Osteoblast (primary cell): Measurements from ENCODE around the gene IL12A. TPM values are rescaled to one million over a fixed set of nuclear protein-coding genes. Genes with fewer than 3 reads are reported as not detected.

ENCODE experiments used
- DNase-seq: peaks from one replicate; pipeline ENCODE4 v3.0.0; 2011; ENCODE audit warnings: low spot score, mixed read lengths; ENCODE audit not compliant: insufficient read length; ENCODE audit errors: missing footprints
- H2AFZ ChIP-seq: 2 replicates; pipeline ENCODE4 v1.6.0; 2011; ENCODE audit warnings: mild to moderate bottlenecking, low read length
- H3K27ac ChIP-seq: 2 replicates; pipeline ENCODE4 v1.5.1; 2011; ENCODE audit warnings: mild to moderate bottlenecking, low read depth, low read length, moderate library complexity
- H3K27me3 ChIP-seq: 2 replicates; pipeline ENCODE4 v1.6.0; 2012; ENCODE audit warnings: mild to moderate bottlenecking, control low read depth, inconsistent platforms, low read length, moderate library complexity; ENCODE audit not compliant: insufficient read depth
- H3K36me3 ChIP-seq: 2 replicates; pipeline ENCODE4 v1.5.1; 2011; ENCODE audit warnings: mild to moderate bottlenecking, low read length, control low read depth, moderate library complexity; ENCODE audit not compliant: insufficient read depth
- H3K4me1 ChIP-seq: 2 replicates; pipeline ENCODE4 v1.5.1; 2011; ENCODE audit warnings: mild to moderate bottlenecking, low read length, control low read depth, moderate library complexity; ENCODE audit not compliant: insufficient read depth
- H3K4me2 ChIP-seq: 2 replicates; pipeline ENCODE4 v1.6.0; 2011; ENCODE audit warnings: mild to moderate bottlenecking, low read length; ENCODE audit not compliant: insufficient read depth
- H3K4me3 ChIP-seq: fragments of 200-600 bp; sonication (generic); 3 replicates; pipeline ENCODE4 v1.5.1; 2012; ENCODE audit warnings: mild to moderate bottlenecking, low read length, inconsistent platforms; ENCODE audit not compliant: insufficient read depth
- H3K79me2 ChIP-seq: 2 replicates; pipeline ENCODE4 v1.6.0; 2012; ENCODE audit warnings: mild to moderate bottlenecking, low read length, control low read depth, inconsistent platforms; ENCODE audit not compliant: insufficient read depth
- H3K9me3 ChIP-seq: 2 replicates; pipeline ENCODE4 v1.5.1; 2011; ENCODE audit warnings: low read depth, low read length, control low read depth
- H4K20me1 ChIP-seq: 2 replicates; pipeline ENCODE4 v1.6.0; 2012; ENCODE audit warnings: mild to moderate bottlenecking, low read length, control low read depth; ENCODE audit not compliant: insufficient read depth
- CTCF ChIP-seq: IDR thresholded peaks from 2 replicates; pipeline ENCODE4 v1.5.1; 2011; ENCODE audit warnings: mild to moderate bottlenecking, low read depth, low read length, moderate library complexity; ENCODE audit errors: extremely low read depth
- total RNA-seq: library from RNA; depleted of rRNA; stranded (reverse); fragments of >200 nt; gene quantifications from 2 replicates; pipeline ENCODE4 v1.2.3, GENCODE V29; 2012

IL12A gene
- total RNA-seq, 1 donor, result 4.7 TPM

- peak overlapping the region; percentile 41 for H2AFZ ChIP-seq
- peak; percentile 77 for TF ChIP-seq CTCF
- peak; percentile 80 for DNase-seq
Measured at GRCh38 chr3:160003520-160004128, 15.0 kb downstream of the IL12A start.

GRCh38 chr3:160005004-160005403 is 16.4 kb downstream of the IL12A start:
- peaks cover 3% of the 10 kb centered on the region for H3K4me1 ChIP-seq
- no peaks in the 10 kb centered on the region for H4K20me1 ChIP-seq
- no peak overlapping the region for H3K4me3 ChIP-seq
- no peaks in the 10 kb centered on the region for H3K27me3 ChIP-seq
- no peak for TF ChIP-seq CTCF
- DNase-seq, result no peak
- H2AFZ ChIP-seq, result no peak overlapping the region
- H3K9me3 ChIP-seq, result no peaks in the 10 kb centered on the region
- H3K27ac ChIP-seq, result no peak overlapping the region
- no peaks in the 10 kb centered on the region for H3K79me2 ChIP-seq
- no peak overlapping the region for H3K4me2 ChIP-seq
- no peaks in the 10 kb centered on the region for H3K36me3 ChIP-seq

More at GRCh38 chr3:160003520-160004128, 15.0 kb downstream of the IL12A start:
- no peak overlapping the region for H3K27ac ChIP-seq
- H3K4me3 ChIP-seq, result no peak overlapping the region
- no peaks in the 10 kb centered on the region for H3K9me3 ChIP-seq
- H3K4me2 ChIP-seq, result peak overlapping the region; percentile 51
- no peaks in the 10 kb centered on the region for H3K27me3 ChIP-seq
- H3K79me2 ChIP-seq, result no peaks in the 10 kb centered on the region
- peaks cover 3% of the 10 kb centered on the region for H3K4me1 ChIP-seq
- no peaks in the 10 kb centered on the region for H4K20me1 ChIP-seq
- H3K36me3 ChIP-seq, result no peaks in the 10 kb centered on the region

GRCh38 chr3:160006282-160007163 is 17.9 kb downstream of the IL12A start:
- Histone ChIP-seq H3K4me2 (peak overlapping the region; percentile 54), H4K20me1 (no peaks in the 10 kb centered on the region), H3K27me3 (no peaks in the 10 kb centered on the region), H2AFZ (peak overlapping the region; percentile 80), H3K36me3 (no peaks in the 10 kb centered on the region), H3K79me2 (no peaks in the 10 kb centered on the region), H3K9me3 (no peaks in the 10 kb centered on the region), H3K4me3 (no peak overlapping the region), H3K27ac (no peak overlapping the region), H3K4me1 (peaks cover 3% of the 10 kb centered on the region)
- peak; percentile 93 for TF ChIP-seq CTCF
- DNase-seq, result peak; percentile 79

GRCh38 chr3:160008961-160009360 is 20.3 kb downstream of the IL12A start:
- H3K4me1 ChIP-seq, result peaks cover 7% of the 10 kb centered on the region
- H3K27me3 ChIP-seq, result no peaks in the 10 kb centered on the region
- DNase-seq, result no peak

More at GRCh38 chr3:160008961-160009360, 20.3 kb downstream of the IL12A start:
- Histone ChIP-seq H3K36me3 (no peaks in the 10 kb centered on the region), H3K4me3 (no peak overlapping the region), H4K20me1 (no peaks in the 10 kb centered on the region), H3K9me3 (no peaks in the 10 kb centered on the region), H2AFZ (no peak overlapping the region), H3K27ac (no peak overlapping the region), H3K79me2 (no peaks in the 10 kb centered on the region), H3K4me2 (no peak overlapping the region)
- no peak for TF ChIP-seq CTCF
